Neural cell (in vitro differentiated cells): ENCODE data around the gene SETBP1.

Experiments used
- EZH2 ChIP-seq: fragments of 200-600, 300-800 bp; shearing (Covaris generic), sonication (generic); IDR thresholded peaks from 2 replicates; pipeline ENCODE4 v1.6.1; 2014; ENCODE audit warnings: antibody characterized with exemption, low read length, borderline replicate concordance, mild to moderate bottlenecking; ENCODE audit not compliant: insufficient read depth, poor library complexity, severe bottlenecking
- MXI1 ChIP-seq: fragments of 450-650 bp; conservative IDR thresholded peaks from 2 replicates; pipeline ENCODE4 v1.6.1; 2014; ENCODE audit warnings: antibody characterized with exemption, mild to moderate bottlenecking; ENCODE audit not compliant: poor library complexity, severe bottlenecking
- POLR2AphosphoS5 ChIP-seq: IDR thresholded peaks from 2 replicates; pipeline ENCODE4 v1.6.1; 2012
- TAF1 ChIP-seq: IDR thresholded peaks from 2 replicates; pipeline ENCODE4 v1.6.1; 2012; ENCODE audit warnings: low read depth
- TF ChIP-seq, protein P1 (sequence below): fragments of 450-650 bp; IDR thresholded peaks from 2 replicates; pipeline ENCODE4 v1.5.1; 2014; ENCODE audit warnings: antibody characterized with exemption, mild to moderate bottlenecking, moderate library complexity; ENCODE audit not compliant: poor library complexity, severe bottlenecking

DNA sequence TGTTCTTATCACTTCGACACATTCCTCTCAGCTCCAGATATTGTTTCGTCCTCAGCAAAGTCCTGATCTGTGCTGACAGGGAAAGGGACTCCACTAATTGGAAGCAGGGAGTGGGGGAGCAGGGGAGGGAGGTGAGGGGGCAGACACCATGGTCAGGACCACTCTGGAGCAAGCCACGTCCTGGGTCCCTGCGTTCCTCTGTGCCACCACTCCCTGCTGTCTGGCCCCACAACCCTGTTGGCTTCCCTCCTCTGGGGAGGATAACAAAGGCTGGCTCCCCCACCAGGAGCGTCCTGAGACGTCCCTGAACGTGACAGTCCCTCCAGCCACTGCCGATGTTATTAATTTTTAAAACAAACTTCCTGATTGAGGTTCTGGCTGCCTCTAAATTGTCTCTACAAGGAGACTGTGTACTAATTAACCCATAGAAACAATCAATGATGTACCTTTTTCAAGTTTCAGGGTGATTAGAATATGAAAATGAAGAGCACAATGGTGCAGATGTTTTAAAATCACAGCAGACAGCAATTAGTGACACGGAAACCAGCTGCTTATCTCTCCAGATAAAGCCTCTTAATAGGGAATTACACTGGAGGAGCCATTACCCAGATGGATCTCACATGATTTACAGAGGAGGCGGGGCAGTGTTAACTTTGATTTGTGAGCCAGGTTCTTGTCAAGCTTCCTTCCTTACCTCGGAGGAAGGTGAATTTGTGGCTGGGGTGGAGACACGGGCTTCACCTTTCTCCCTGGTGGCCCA, 257.5 kb downstream of the SETBP1 start:
- no peak for TF ChIP-seq EZH2
- TF ChIP-seq, protein P1, sequence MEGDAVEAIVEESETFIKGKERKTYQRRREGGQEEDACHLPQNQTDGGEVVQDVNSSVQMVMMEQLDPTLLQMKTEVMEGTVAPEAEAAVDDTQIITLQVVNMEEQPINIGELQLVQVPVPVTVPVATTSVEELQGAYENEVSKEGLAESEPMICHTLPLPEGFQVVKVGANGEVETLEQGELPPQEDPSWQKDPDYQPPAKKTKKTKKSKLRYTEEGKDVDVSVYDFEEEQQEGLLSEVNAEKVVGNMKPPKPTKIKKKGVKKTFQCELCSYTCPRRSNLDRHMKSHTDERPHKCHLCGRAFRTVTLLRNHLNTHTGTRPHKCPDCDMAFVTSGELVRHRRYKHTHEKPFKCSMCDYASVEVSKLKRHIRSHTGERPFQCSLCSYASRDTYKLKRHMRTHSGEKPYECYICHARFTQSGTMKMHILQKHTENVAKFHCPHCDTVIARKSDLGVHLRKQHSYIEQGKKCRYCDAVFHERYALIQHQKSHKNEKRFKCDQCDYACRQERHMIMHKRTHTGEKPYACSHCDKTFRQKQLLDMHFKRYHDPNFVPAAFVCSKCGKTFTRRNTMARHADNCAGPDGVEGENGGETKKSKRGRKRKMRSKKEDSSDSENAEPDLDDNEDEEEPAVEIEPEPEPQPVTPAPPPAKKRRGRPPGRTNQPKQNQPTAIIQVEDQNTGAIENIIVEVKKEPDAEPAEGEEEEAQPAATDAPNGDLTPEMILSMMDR: no peak
- TF ChIP-seq TAF1: no peak
- no peak for TF ChIP-seq POLR2AphosphoS5
- no peak for TF ChIP-seq MXI1
